Osteocyte (in vitro differentiated cells): ENCODE data around the gene RCC2. TPM values are rescaled to one million over a fixed set of nuclear protein-coding genes. Genes with fewer than 3 reads are reported as not detected.

ENCODE experiments used
- DNase-seq: peaks from one replicate; pipeline ENCODE4 v3.0.0; 2021; ENCODE audit warnings: mixed read lengths; ENCODE audit not compliant: unreplicated experiment; ENCODE audit errors: extremely low spot score
- H3K27ac Mint-ChIP-seq: one replicate; pipeline ENCODE4 v1.8.0; 2021; ENCODE audit warnings: mild to moderate bottlenecking, mixed read lengths; ENCODE audit not compliant: unreplicated experiment
- H3K27me3 Mint-ChIP-seq: one replicate; pipeline ENCODE4 v1.8.0; 2021; ENCODE audit warnings: mixed read lengths; ENCODE audit not compliant: unreplicated experiment
- H3K36me3 Mint-ChIP-seq: one replicate; pipeline ENCODE4 v1.8.0; 2021; ENCODE audit warnings: mixed read lengths; ENCODE audit not compliant: unreplicated experiment
- H3K4me1 Mint-ChIP-seq: one replicate; pipeline ENCODE4 v1.8.0; 2021; ENCODE audit warnings: mixed read lengths; ENCODE audit not compliant: unreplicated experiment
- H3K4me3 Mint-ChIP-seq: one replicate; pipeline ENCODE4 v1.8.0; 2021; ENCODE audit warnings: mild to moderate bottlenecking, moderate library complexity, mixed read lengths; ENCODE audit not compliant: unreplicated experiment
- H3K9me3 Mint-ChIP-seq: one replicate; pipeline ENCODE4 v1.8.0; 2021; ENCODE audit warnings: mixed read lengths; ENCODE audit not compliant: unreplicated experiment
- total RNA-seq: library from RNA; stranded (reverse); gene quantifications from 2 replicates; pipeline ENCODE4 v1.2.1, GENCODE V29; 2021
- TF ChIP-seq, protein P1 (sequence below): fragments of 200-600 bp; sonication (generic); IDR thresholded peaks from 2 replicates; pipeline ENCODE4 v1.5.0; 2021; ENCODE audit warnings: antibody characterized with exemption, mild to moderate bottlenecking, moderate library complexity

RCC2 gene
- total RNA-seq, 1 donor from 2014 or later, result 102 TPM

- no peak for DNase-seq
- Mint-ChIP-seq H3K36me3 (peaks cover 5% of the 10 kb centered on the region), H3K4me3 (peak overlapping the region; percentile 96), H3K4me1 (peaks cover 53% of the 10 kb centered on the region), H3K9me3 (no peaks in the 10 kb centered on the region), H3K27me3 (no peaks in the 10 kb centered on the region), H3K27ac (peak overlapping the region; percentile 97)
- TF ChIP-seq, protein P1, sequence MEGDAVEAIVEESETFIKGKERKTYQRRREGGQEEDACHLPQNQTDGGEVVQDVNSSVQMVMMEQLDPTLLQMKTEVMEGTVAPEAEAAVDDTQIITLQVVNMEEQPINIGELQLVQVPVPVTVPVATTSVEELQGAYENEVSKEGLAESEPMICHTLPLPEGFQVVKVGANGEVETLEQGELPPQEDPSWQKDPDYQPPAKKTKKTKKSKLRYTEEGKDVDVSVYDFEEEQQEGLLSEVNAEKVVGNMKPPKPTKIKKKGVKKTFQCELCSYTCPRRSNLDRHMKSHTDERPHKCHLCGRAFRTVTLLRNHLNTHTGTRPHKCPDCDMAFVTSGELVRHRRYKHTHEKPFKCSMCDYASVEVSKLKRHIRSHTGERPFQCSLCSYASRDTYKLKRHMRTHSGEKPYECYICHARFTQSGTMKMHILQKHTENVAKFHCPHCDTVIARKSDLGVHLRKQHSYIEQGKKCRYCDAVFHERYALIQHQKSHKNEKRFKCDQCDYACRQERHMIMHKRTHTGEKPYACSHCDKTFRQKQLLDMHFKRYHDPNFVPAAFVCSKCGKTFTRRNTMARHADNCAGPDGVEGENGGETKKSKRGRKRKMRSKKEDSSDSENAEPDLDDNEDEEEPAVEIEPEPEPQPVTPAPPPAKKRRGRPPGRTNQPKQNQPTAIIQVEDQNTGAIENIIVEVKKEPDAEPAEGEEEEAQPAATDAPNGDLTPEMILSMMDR, result no peak
Observed at GRCh38 chr1:17438318-17439249, 893 bp downstream of the RCC2 start.

DNA sequence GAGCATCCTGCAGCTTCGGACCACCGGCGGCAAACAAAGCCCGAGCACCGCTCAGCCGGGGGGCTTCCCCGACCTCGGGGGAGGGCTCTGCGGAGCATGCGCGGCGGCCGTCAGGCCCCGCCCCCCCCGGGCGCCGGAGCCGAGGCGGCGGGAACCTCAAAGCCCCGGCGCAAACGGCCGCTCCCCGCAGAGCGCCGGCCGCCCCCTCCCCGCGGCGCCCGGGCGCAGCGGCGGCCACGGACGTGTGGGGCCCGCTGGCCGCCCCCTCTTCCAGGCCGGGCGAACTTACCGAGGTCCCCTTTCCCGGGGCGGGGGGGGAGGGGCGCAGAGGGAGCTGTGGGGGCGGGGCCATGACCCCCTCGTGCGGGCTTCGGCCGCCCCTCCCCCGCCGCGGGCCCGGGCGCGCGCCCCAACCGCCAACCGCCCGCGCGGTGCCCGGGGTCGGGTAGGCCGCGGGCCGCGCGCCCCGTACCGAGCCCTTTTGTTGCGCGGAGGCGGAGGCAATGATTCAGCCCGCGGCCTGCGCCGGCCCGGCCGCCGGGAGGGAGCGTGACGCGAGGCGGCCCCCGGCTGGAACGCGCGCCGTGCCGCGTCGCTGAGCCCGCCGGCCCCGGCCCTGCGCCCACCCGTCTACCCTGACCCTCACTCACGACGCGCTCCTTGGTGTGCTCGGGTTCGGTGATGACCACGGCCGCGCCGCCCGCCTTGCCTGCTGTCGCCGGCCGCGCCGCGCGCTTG is 1.7 kb downstream of the RCC2 start:
- H3K4me3 Mint-ChIP-seq, result peak overlapping the region; percentile 77
- no peak for DNase-seq
- H3K36me3 Mint-ChIP-seq, result peaks cover 10% of the 10 kb centered on the region
- no peaks in the 10 kb centered on the region for H3K9me3 Mint-ChIP-seq
- no peaks in the 10 kb centered on the region for H3K27me3 Mint-ChIP-seq
- H3K27ac Mint-ChIP-seq, result peak overlapping the region; percentile 76
- H3K4me1 Mint-ChIP-seq, result peaks cover 44% of the 10 kb centered on the region
- TF ChIP-seq, protein P1, result no peak

DNA sequence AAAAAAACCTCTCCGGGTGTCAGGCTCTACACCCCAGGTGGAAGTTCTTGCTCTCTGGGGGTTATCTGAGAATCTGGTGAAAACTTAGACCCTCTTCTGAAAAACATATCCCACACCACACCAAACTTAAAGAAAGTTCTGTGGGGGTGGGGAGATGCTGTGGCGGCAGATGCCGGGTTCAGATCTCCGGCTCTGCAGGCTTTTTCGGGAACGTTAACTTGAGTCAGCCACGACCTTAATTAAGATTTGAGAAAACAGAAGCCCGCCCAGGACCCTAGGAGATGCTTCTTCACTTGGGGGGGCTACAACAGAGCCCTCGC is 2.3 kb downstream of the RCC2 start:
- Mint-ChIP-seq H3K9me3 (no peaks in the 10 kb centered on the region), H3K4me1 (peaks cover 44% of the 10 kb centered on the region), H3K27ac (peak overlapping the region; percentile 76), H3K36me3 (peaks cover 15% of the 10 kb centered on the region), H3K27me3 (no peaks in the 10 kb centered on the region), H3K4me3 (peak overlapping the region; percentile 77)
- TF ChIP-seq, protein P1, result no peak
- no peak for DNase-seq

DNA sequence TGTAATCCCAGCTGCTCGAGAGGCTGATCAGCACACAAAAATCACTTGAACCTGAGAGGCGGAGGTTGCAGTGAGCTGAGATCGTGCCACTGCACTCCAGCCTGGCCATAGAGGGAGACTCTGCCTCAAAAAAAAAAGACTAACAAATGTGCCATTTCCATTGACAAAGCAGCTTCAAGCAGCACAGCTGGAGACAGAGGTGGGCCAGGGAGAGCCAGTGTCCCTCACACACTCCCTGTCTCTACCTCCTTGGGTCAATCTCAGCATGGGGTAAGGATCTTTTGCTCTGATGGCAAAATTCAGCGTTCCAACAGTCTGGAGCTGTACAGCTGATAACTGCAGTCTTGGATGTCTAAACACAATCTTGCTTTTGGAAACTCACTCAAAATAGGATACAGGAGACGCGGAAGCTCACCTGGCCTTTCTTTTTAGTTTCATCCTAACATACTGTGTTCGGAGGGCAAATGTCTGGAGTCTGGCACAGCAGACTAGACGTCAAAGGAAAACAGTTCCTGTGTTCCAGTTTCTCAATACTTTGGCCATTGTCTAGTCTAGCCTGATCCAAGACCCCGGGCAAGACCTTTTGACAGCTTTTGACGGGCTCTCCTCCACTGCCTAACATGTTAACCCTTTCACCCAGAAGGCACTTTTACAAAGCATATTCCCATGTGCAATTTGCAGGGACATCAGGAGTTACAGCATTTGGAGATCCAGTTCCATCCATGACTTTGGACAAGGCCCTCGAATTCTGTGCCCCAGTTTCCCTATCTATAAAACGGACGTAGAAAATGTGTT is 2.9 kb downstream of the RCC2 start:
- H3K9me3 Mint-ChIP-seq, result no peaks in the 10 kb centered on the region
- H3K4me3 Mint-ChIP-seq, result peak overlapping the region; percentile 77
- TF ChIP-seq, protein P1, result no peak
- peaks cover 40% of the 10 kb centered on the region for H3K4me1 Mint-ChIP-seq
- H3K27ac Mint-ChIP-seq, result peak overlapping the region; percentile 76
- DNase-seq, result no peak
- no peaks in the 10 kb centered on the region for H3K27me3 Mint-ChIP-seq
- peaks cover 16% of the 10 kb centered on the region for H3K36me3 Mint-ChIP-seq
